ENCODE results near the gene ENHO. TPM values are rescaled to one million over a fixed set of nuclear protein-coding genes. Genes with fewer than 3 reads are reported as not detected.
"Not testable (repeated sequence)": the region's sequence is repeated elsewhere in the genome, so short reads cannot be mapped to it uniquely, and the experiment has no call there.

The ENHO gene
- polyA plus RNA-seq, 3 donors = 2.3 to 3.2 (median 2.7) TPM

DNA sequence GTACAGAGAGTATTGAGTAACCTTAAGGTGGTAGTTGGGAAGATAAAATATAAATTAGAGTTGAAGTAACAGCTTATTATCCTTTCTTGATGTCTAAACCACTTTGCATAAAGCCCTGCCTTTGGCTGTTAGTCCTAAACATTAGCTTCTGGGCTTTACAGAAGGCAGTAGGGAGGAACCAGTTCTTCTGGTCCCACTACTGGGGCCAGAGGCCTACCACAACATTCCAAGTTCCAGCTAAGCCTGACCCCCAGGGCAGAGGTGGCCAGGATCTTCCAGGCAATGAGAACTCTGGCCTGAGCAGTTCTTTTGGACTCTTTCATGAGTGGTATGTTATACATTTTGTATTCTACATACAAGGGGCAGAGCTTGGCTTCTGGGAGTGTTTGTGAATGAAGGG, 38.1 kb downstream of the ENHO start:
- H3K27ac Mint-ChIP-seq = no peak overlapping the region

DNA sequence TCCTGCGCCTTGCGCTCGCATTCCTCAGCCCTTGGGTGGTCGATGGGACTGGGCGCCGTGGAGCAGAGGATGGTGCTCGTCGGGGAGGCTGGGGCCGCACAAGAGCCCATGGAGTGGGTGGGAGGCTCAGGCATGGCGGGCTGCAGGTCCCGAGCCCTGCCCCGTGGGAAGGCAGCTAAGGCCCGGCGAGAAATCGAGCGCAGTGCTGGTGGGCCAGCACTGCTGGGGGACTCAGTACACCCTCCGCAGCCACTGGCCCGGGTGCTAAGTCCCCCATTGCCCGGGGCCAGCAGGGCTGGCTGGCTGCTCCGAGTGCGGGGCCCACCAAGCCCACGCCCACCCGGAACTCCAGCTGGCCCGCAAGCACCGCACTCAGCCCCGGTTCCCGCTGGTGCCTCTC, 40.0 kb downstream of the ENHO start:
- WGBS (ENCODE audit: insufficient coverage) = 100% methylated on average over 3 of the region's 27 CpGs
- H3K27me3 Mint-ChIP-seq (ENCODE audit: low read depth in 3 of 3) = peaks cover 12 to 13% (median 13%) of the 10 kb centered on the region in 3 donors
- H3K27ac ChIP-seq (ENCODE audit: low read depth in 1 of 2, low read length in 2 of 2); H3K36me3 Mint-ChIP-seq; intact Hi-C loops (cut with micrococcal nuclease); H3K9me3 ChIP-seq (replicated peaks in 1 of 2; ENCODE audit: control insufficient read depth in 1 of 2, insufficient read depth in 1 of 2, low read length in 2 of 2); H3K79me2 ChIP-seq (ENCODE audit: insufficient read depth, low read length); H3K4me2 ChIP-seq (replicated peaks; ENCODE audit: extremely low read depth, low read length, poor library complexity, severe bottlenecking); H3K4me1 Mint-ChIP-seq; H3K4me1 ChIP-seq (ENCODE audit: control insufficient read depth in 1 of 2, insufficient read depth in 2 of 2, low read length in 2 of 2); DNase-seq; H3K27me3 ChIP-seq (ENCODE audit: control insufficient read depth in 2 of 2, insufficient read depth in 2 of 2, low read length in 2 of 2); H3K36me3 ChIP-seq (replicated peaks in 1 of 2; ENCODE audit: control insufficient read depth in 1 of 2, insufficient read depth in 2 of 2, low read length in 2 of 2); H4K20me1 ChIP-seq (ENCODE audit: insufficient read depth, low read length); H2AFZ ChIP-seq (ENCODE audit: insufficient read depth, low read depth, low read length, poor library complexity, severe bottlenecking); H3K4me3 Mint-ChIP-seq; H3K9me3 Mint-ChIP-seq; H3K27ac Mint-ChIP-seq; H3K4me3 ChIP-seq (replicated peaks in 1 of 3; ENCODE audit: low read depth in 2 of 3, low read length in 3 of 3); H3K9ac ChIP-seq (ENCODE audit: insufficient read depth, low read length, poor library complexity, severe bottlenecking): not testable (repeated sequence)

More for the DNA sequence above, 38.1 kb downstream of the ENHO start:
- H3K79me2 ChIP-seq (ENCODE audit: insufficient read depth, low read length) = no peaks in the 10 kb centered on the region
- H3K27ac ChIP-seq (ENCODE audit: low read depth in 1 of 2, low read length in 2 of 2) = no peak overlapping the region
- H3K4me1 Mint-ChIP-seq = no peaks in the 10 kb centered on the region
- no peak for DNase-seq
- no peaks in the 10 kb centered on the region for H3K9me3 Mint-ChIP-seq
- no peaks in the 10 kb centered on the region for H3K36me3 ChIP-seq (replicated peaks in 1 of 2; ENCODE audit: control insufficient read depth in 1 of 2, insufficient read depth in 2 of 2, low read length in 2 of 2)
- TF ChIP-seq, protein P1, sequence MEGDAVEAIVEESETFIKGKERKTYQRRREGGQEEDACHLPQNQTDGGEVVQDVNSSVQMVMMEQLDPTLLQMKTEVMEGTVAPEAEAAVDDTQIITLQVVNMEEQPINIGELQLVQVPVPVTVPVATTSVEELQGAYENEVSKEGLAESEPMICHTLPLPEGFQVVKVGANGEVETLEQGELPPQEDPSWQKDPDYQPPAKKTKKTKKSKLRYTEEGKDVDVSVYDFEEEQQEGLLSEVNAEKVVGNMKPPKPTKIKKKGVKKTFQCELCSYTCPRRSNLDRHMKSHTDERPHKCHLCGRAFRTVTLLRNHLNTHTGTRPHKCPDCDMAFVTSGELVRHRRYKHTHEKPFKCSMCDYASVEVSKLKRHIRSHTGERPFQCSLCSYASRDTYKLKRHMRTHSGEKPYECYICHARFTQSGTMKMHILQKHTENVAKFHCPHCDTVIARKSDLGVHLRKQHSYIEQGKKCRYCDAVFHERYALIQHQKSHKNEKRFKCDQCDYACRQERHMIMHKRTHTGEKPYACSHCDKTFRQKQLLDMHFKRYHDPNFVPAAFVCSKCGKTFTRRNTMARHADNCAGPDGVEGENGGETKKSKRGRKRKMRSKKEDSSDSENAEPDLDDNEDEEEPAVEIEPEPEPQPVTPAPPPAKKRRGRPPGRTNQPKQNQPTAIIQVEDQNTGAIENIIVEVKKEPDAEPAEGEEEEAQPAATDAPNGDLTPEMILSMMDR (IDR thresholded peaks at IDR 0.05) = no peak
- H4K20me1 ChIP-seq (ENCODE audit: insufficient read depth, low read length) = no peaks in the 10 kb centered on the region
- no peaks in the 10 kb centered on the region for H3K4me1 ChIP-seq (ENCODE audit: control insufficient read depth in 1 of 2, insufficient read depth in 2 of 2, low read length in 2 of 2)
- peaks cover 12 to 16% (median 12%) of the 10 kb centered on the region in 3 donors for H3K27me3 Mint-ChIP-seq (ENCODE audit: low read depth in 3 of 3)
- intact Hi-C loops (cut with micrococcal nuclease) = no loop called here
- peaks cover 0 to 2% of the 10 kb centered on the region in 2 donors for H3K27me3 ChIP-seq (ENCODE audit: control insufficient read depth in 2 of 2, insufficient read depth in 2 of 2, low read length in 2 of 2)
- no peaks in the 10 kb centered on the region for H3K9me3 ChIP-seq (replicated peaks in 1 of 2; ENCODE audit: control insufficient read depth in 1 of 2, insufficient read depth in 1 of 2, low read length in 2 of 2)
- no peak overlapping the region for H3K9ac ChIP-seq (ENCODE audit: insufficient read depth, low read length, poor library complexity, severe bottlenecking)
- H3K4me3 ChIP-seq (replicated peaks in 1 of 3; ENCODE audit: low read depth in 2 of 3, low read length in 3 of 3) = no peak overlapping the region
- no peak overlapping the region for H3K4me3 Mint-ChIP-seq
- no peak overlapping the region for H2AFZ ChIP-seq (ENCODE audit: insufficient read depth, low read depth, low read length, poor library complexity, severe bottlenecking)
- no peak overlapping the region for H3K4me2 ChIP-seq (replicated peaks; ENCODE audit: extremely low read depth, low read length, poor library complexity, severe bottlenecking)
- no peaks in the 10 kb centered on the region for H3K36me3 Mint-ChIP-seq

DNA sequence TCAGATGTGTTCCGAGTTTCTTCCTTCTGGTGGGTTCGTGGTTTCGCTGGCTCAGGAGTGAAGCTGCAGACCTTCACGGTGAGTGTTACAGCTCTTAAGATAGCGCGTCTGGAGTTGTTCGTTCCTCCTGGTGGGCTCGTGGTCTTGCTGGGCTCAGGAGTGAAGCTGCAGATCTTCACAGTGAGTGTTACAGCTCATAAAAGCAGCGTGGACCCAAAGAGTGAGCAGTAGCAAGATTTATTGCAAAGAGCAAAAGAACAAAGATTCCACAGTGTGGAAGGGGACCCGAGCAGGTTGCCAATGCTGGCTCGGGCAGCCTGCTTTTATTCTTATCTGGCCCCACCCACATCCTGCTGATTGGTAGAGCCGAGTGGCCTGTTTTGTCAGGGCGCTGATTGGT, 41.2 kb downstream of the ENHO start:
- H3K4me3 Mint-ChIP-seq; H3K9ac ChIP-seq (ENCODE audit: insufficient read depth, low read length, poor library complexity, severe bottlenecking); H3K27ac Mint-ChIP-seq; H3K36me3 ChIP-seq (replicated peaks in 1 of 2; ENCODE audit: control insufficient read depth in 1 of 2, insufficient read depth in 2 of 2, low read length in 2 of 2); H3K4me2 ChIP-seq (replicated peaks; ENCODE audit: extremely low read depth, low read length, poor library complexity, severe bottlenecking); H3K9me3 Mint-ChIP-seq; H3K27ac ChIP-seq (ENCODE audit: low read depth in 1 of 2, low read length in 2 of 2); DNase-seq; H3K4me1 Mint-ChIP-seq; H3K9me3 ChIP-seq (replicated peaks in 1 of 2; ENCODE audit: control insufficient read depth in 1 of 2, insufficient read depth in 1 of 2, low read length in 2 of 2); H3K4me1 ChIP-seq (ENCODE audit: control insufficient read depth in 1 of 2, insufficient read depth in 2 of 2, low read length in 2 of 2); H2AFZ ChIP-seq (ENCODE audit: insufficient read depth, low read depth, low read length, poor library complexity, severe bottlenecking); intact Hi-C loops (cut with micrococcal nuclease); H4K20me1 ChIP-seq (ENCODE audit: insufficient read depth, low read length); H3K79me2 ChIP-seq (ENCODE audit: insufficient read depth, low read length); H3K36me3 Mint-ChIP-seq; H3K4me3 ChIP-seq (replicated peaks in 1 of 3; ENCODE audit: low read depth in 2 of 3, low read length in 3 of 3); H3K27me3 ChIP-seq (ENCODE audit: control insufficient read depth in 2 of 2, insufficient read depth in 2 of 2, low read length in 2 of 2): not testable (repeated sequence)
- 80% methylated on average over 1 of the region's 13 CpGs for WGBS (ENCODE audit: insufficient coverage)
- peaks cover 8 to 14% (median 10%) of the 10 kb centered on the region in 3 donors for H3K27me3 Mint-ChIP-seq (ENCODE audit: low read depth in 3 of 3)

All from CD14-positive monocyte (primary cell).